ENCODE data around the gene P2RY8. TPM values are rescaled to one million over a fixed set of nuclear protein-coding genes. Genes with fewer than 3 reads are reported as not detected.
"Not testable (repeated sequence)": the region's sequence is repeated elsewhere in the genome, so short reads cannot be mapped to it uniquely, and the experiment has no call there.

The P2RY8 gene
- total RNA-seq, 1 donor from 2014 or later: 3.1 TPM

DNA sequence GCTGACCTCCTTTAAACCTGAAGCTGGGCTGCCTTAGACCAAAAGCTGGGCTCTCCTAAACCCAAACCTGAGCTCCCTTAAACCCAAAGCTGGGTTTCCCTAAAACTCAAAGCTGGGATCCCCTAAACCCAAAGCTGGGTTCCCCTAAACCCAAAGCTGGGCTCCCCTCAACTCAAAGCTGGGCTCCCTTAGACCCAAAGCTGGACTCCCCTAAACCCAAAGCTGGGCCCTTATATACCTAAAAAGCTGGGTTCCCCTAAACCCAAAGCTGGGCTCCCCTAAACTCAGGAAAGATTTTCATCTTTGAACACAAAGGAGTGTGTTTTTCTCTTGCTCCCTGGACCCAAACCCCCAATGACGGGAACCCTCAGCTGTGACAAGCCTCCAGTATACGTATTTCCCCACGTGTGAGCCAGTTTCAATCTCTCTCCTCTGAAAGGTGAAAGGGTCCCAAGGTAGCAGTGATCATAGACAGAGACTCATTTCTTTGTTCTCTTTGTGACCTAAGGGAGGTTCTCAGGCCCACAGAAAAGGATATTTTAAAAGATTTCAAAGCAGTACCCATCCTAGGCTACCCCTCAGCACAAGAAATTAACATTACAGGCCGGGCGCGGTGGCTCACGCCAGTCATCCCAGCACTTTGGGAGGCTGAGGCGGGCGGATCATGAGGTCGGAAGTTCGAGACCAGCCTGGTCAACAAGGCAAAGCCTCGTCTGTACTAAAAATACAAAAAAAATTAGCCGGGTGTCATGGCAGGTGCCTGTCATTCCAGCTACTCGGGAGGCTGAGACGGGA lies 52.9 kb downstream of the P2RY8 start:
- ATAC-seq: no peak
- intact Hi-C loops (cut with DNase I): no loop called here
- TF ChIP-seq, protein P1, sequence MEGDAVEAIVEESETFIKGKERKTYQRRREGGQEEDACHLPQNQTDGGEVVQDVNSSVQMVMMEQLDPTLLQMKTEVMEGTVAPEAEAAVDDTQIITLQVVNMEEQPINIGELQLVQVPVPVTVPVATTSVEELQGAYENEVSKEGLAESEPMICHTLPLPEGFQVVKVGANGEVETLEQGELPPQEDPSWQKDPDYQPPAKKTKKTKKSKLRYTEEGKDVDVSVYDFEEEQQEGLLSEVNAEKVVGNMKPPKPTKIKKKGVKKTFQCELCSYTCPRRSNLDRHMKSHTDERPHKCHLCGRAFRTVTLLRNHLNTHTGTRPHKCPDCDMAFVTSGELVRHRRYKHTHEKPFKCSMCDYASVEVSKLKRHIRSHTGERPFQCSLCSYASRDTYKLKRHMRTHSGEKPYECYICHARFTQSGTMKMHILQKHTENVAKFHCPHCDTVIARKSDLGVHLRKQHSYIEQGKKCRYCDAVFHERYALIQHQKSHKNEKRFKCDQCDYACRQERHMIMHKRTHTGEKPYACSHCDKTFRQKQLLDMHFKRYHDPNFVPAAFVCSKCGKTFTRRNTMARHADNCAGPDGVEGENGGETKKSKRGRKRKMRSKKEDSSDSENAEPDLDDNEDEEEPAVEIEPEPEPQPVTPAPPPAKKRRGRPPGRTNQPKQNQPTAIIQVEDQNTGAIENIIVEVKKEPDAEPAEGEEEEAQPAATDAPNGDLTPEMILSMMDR (IDR thresholded peaks at IDR 0.05): no peak
- no peaks in the 10 kb centered on the region for H3K27me3 ChIP-seq
- H3K36me3 ChIP-seq: no peaks in the 10 kb centered on the region
- H3K4me1 ChIP-seq: peaks cover 12% of the 10 kb centered on the region
- H3K4me3 ChIP-seq: no peak overlapping the region
- H3K27ac ChIP-seq: no peak overlapping the region
- no peaks in the 10 kb centered on the region for H3K9me3 ChIP-seq
- DNase-seq: peak; percentile 27

DNA sequence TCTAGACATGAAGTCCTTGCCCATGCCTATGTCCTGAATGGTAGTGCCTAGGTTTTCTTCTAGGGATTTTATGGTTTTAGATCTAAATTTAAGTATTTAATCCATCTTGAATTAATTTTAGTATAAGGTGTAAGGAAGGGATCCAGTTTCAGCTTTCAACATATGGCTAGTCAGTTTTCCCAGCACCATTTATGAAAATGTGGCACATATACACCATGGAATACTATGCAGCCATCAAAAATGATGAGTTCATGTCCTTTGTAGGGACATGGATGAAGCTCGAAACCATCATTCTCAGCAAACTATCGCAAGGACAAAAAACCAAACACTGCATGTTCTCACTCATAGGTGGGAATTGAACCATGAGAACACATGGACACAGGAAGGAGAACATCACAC lies 54.5 kb downstream of the P2RY8 start:
- H3K27ac ChIP-seq; H3K27me3 ChIP-seq; ATAC-seq; H3K36me3 ChIP-seq; H3K4me3 ChIP-seq; H3K9me3 ChIP-seq; DNase-seq; intact Hi-C loops (cut with DNase I): not testable (repeated sequence)
- peaks cover 12% of the 10 kb centered on the region for H3K4me1 ChIP-seq

DNA sequence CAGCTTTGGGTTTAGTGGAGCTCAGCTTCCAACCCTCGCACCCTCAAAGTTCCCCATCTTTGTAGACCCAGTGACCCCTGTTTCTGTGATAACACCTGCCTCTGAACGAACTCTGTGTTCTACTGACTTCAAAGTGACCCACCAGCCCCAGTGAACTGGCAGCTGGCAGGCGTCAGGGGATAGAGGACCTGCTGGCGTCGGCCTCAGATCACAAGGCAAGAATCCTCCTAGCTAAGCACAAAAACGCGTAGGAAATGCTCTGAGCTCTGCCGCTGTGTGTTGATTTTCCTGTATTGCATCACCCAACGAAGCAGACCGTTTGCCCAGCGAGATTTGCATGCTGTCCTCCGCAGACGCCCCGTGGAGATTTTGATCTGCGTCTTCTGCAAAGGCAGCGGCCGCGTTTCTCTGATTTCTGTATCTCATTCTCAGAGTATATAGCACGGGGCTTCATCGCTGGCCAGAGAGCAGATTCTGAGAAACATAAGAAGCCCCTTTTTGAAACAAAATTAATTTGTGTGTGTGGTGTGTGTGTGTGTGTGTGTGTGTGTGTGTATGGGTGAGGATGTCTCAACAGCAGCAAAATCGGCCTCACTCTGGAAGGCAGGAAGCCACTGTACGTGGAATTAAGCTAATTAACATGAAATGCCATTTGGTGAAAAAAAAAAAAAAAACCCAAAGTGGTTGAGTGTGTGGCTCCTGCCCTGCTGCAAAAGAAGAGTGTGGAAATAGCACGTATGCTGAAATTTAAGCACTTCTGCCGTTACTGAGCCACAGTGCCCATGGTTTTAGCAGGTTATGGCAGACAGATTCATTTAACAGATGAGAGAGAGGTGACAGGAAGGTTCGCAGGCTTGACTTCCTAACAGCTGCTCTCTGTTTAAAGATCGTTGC lies 55.1 kb downstream of the P2RY8 start:
- H3K4me3 ChIP-seq: peak overlapping the region; percentile 19
- H3K27ac ChIP-seq: peak overlapping the region; percentile 77
- TF ChIP-seq, protein P1 (IDR thresholded peaks at IDR 0.05): peak; percentile 8
- no peaks in the 10 kb centered on the region for H3K27me3 ChIP-seq
- peaks cover 12% of the 10 kb centered on the region for H3K4me1 ChIP-seq
- no peaks in the 10 kb centered on the region for H3K36me3 ChIP-seq
- no peaks in the 10 kb centered on the region for H3K9me3 ChIP-seq
- ATAC-seq: peak; percentile 92
- DNase-seq: peak; percentile 71
- intact Hi-C loops (cut with DNase I): no loop called here

DNA sequence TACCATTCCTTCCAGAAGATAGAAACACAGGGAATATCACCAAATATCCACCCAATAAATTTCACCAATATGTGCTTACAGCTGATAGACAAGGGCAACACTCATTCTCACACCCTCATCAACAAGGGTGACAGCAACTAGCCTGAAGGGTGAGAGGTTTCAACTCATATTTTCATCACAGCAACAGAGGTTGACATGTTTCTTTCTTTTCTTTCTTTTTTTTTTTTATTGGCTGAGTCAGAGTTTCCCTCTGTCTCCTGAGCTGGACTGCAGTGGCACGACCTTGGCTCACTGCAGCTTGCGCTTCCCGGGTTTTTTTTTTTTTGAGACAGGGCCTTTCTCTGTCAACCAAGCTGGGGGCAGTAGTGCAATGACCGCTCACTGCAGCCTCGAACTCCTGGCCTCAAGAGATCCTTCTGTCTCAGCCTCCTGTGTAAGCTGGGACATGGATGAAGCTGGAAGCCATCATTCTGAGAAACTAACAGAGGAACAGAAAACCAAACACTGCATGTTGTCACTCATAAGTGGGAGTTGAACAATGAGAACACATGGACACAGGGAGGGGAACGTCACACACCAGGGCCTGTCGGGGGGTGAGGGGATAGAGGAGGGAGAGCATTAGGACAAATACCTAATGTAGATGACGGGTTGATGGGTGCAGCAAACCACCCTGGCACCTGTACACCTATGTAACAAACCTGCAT lies 56.8 kb downstream of the P2RY8 start:
- H3K27me3 ChIP-seq: no peaks in the 10 kb centered on the region
- no peak overlapping the region for H3K27ac ChIP-seq
- no peaks in the 10 kb centered on the region for H3K36me3 ChIP-seq
- H3K4me1 ChIP-seq: peaks cover 12% of the 10 kb centered on the region
- DNase-seq (peak; percentile 16), ATAC-seq (no peak)
- intact Hi-C loops (cut with DNase I): no loop called here
- TF ChIP-seq, protein P1 (IDR thresholded peaks at IDR 0.05): no peak
- H3K4me3 ChIP-seq: no peak overlapping the region
- no peaks in the 10 kb centered on the region for H3K9me3 ChIP-seq

DNA sequence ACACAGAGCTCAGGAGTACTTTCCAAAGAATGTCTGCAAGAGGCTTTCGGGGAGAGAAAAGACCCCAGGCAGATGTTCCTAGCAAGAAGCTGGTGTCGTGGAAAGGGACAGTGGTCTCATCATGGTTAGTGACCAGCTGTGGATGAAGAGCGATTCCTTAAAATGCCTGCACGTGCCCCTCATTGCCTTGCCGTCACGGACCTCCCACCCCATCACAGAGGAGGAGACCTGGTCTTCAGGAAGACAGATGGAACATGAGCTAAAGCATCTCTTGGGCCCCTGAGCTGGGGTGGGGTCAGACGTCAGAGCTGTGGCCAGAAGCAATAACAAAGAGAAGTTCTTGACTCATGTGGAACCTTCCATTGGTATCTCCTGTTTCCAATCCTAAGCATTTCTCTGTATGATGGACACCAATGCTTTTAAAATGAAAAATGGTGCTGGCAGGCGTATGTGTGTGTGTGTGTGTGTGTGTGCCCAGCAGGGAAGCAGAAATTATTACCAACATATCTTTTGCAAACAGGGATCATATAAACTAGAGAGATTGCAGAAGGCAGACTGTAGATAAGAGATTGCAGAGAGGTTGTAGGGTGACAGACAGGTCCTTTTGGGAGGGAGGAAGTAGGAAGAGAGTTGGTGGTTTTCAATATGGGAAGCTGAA lies 59.1 kb downstream of the P2RY8 start:
- TF ChIP-seq, protein P1 (IDR thresholded peaks at IDR 0.05): no peak
- Histone ChIP-seq H3K36me3 (no peaks in the 10 kb centered on the region), H3K27me3 (no peaks in the 10 kb centered on the region), H3K9me3 (no peaks in the 10 kb centered on the region), H3K4me3 (no peak overlapping the region), H3K27ac (no peak overlapping the region), H3K4me1 (peaks cover 12% of the 10 kb centered on the region)
- DNase-seq (no peak), ATAC-seq (no peak)
- intact Hi-C loops (cut with DNase I): no loop called here

Measured in upper lobe of right lung (tissue), 1 donor.